SK-N-SH (cell line): ENCODE data around the gene ARHGAP11B.
A peak's percentile ranks its signal among the peaks of the same experiment; 100 is the strongest.
"Not testable (repeated sequence)": the region's sequence is repeated elsewhere in the genome, so short reads cannot be mapped to it uniquely, and the experiment has no call there.

Experiments used
- CTCF ChIA-PET: fragments of 300-600, 350-600 bp; formaldehyde crosslinking; extraction: SDS; loops from one replicate; lab custom pipeline; 2021; lab: Yijun Ruan, JAX
- POLR2A ChIA-PET: fragments of 350-600 bp; sonication (Branson Sonifier 250); formaldehyde crosslinking; extraction: SDS; loops from one replicate; lab custom pipeline; 2020; ENCODE audit warnings: antibody characterized with exemption, inconsistent platforms; lab: Yijun Ruan, JAX
- DNase-seq: peaks from one replicate; pipeline ENCODE4 v3.0.0; 2012
- H2AFZ ChIP-seq: fragments of 200-600 bp; sonication (generic); 2 replicates; pipeline ENCODE4 v1.8.1; 2016; ENCODE audit warnings: antibody characterized with exemption, mild to moderate bottlenecking, low read depth
- H3F3A ChIP-seq: fragments of 200-600 bp; sonication (generic); replicated peaks from 2 replicates; pipeline ENCODE3; 2016; ENCODE audit warnings: antibody characterized with exemption, mild to moderate bottlenecking; ENCODE audit not compliant: insufficient read depth
- H3K27ac ChIP-seq, 2 experiments: fragments of 200-500 bp in 1 of 2; fragments of 200-600 bp in 1 of 2; sonication (Bioruptor generic) in 1 of 2; sonication (generic), shearing (Covaris generic) in 1 of 2; 2 replicates each; pipeline versions ENCODE4 v1.5.1 to v1.6.1; 2014 to 2016; ENCODE audit warnings: low read depth in 2 of 2, inconsistent platforms in 1 of 2, low read length in 1 of 2, mild to moderate bottlenecking in 1 of 2, mixed read lengths in 1 of 2
- H3K27me3 ChIP-seq: fragments of 200-600 bp; sonication (generic), shearing (Covaris generic); 2 replicates; pipeline ENCODE4 v1.6.1; 2016; ENCODE audit warnings: mixed run types; ENCODE audit not compliant: insufficient read depth
- H3K36me3 ChIP-seq, 2 experiments: fragments of 200-500 bp in 1 of 2; fragments of 200-600 bp in 1 of 2; sonication (Bioruptor generic) in 1 of 2; sonication (generic) in 1 of 2; replicated peaks in 1 of 2; 2 replicates each; pipeline versions ENCODE3 to v1.5.1; 2014 to 2016; ENCODE audit warnings: low read length in 1 of 2, mild to moderate bottlenecking in 1 of 2; ENCODE audit not compliant: insufficient read depth in 2 of 2, control insufficient read depth in 1 of 2
- H3K4me1 ChIP-seq, 2 experiments: fragments of 200-500 bp in 1 of 2; fragments of 200-600 bp in 1 of 2; sonication (Bioruptor generic) in 1 of 2; sonication (generic), shearing (Covaris generic) in 1 of 2; 2 replicates each; pipeline versions ENCODE4 v1.5.1 to v1.6.1; 2014 to 2016; ENCODE audit warnings: low read depth in 1 of 2, low read length in 1 of 2, mixed run types in 1 of 2; ENCODE audit not compliant: insufficient read depth in 2 of 2, control insufficient read depth in 1 of 2
- H3K4me2 ChIP-seq: fragments of 200-600 bp; sonication (generic), shearing (Covaris generic); 2 replicates; pipeline ENCODE4 v1.6.1; 2017; ENCODE audit warnings: mixed run types
- H3K4me3 ChIP-seq, 2 experiments: fragments of 200-500 bp in 1 of 2; fragments of 200-600 bp in 1 of 2; sonication (Bioruptor generic) in 1 of 2; sonication (generic), shearing (Covaris generic) in 1 of 2; 2 replicates each; pipeline versions ENCODE4 v1.5.1 to v1.8.1; 2014 to 2016; ENCODE audit warnings: low read depth in 2 of 2, inconsistent platforms in 1 of 2, low read length in 1 of 2, mild to moderate bottlenecking in 1 of 2, mixed read lengths in 1 of 2, moderate library complexity in 1 of 2
- H3K79me2 ChIP-seq: fragments of 200-600 bp; sonication (generic); 2 replicates; pipeline ENCODE4 v1.8.1; 2017; ENCODE audit warnings: mild to moderate bottlenecking; ENCODE audit not compliant: insufficient read depth
- H3K9ac ChIP-seq: fragments of 200-600 bp; sonication (generic); 2 replicates; pipeline ENCODE4 v1.6.1; 2017; ENCODE audit warnings: mixed run types
- H3K9me2 ChIP-seq: fragments of 200-600 bp; sonication (generic); 2 replicates; pipeline ENCODE4 v1.6.1; 2017; ENCODE audit warnings: mixed run types
- H3K9me3 ChIP-seq: fragments of 200-600 bp; sonication (generic); 2 replicates; pipeline ENCODE4 v1.6.1; 2017; ENCODE audit warnings: mixed run types, mild to moderate bottlenecking, moderate library complexity
- H4K20me1 ChIP-seq: fragments of 200-600 bp; sonication (generic); 2 replicates; pipeline ENCODE4 v1.6.1; 2017; ENCODE audit warnings: mild to moderate bottlenecking, mixed run types; ENCODE audit not compliant: insufficient read depth
- CTCF ChIP-seq: fragments of 200-600 bp; sonication (generic); IDR thresholded peaks from 2 replicates; pipeline ENCODE4 v1.6.1; 2017; ENCODE audit warnings: antibody characterized with exemption, mild to moderate bottlenecking, moderate library complexity
- WGBS: methylation state at CpG from one replicate; pipeline ENCODE4 v1.1.6; 2017; ENCODE audit warnings: low lambda C conversion rate; 5-methylcytosine and 5-hydroxymethylcytosine counted together

Gene ARHGAP11B

GRCh38 chr15:30598953-30599352 lies 27.0 kb upstream of the ARHGAP11B start:
- H3K4me3 ChIP-seq, H3K9ac ChIP-seq, POLR2A ChIA-PET, H4K20me1 ChIP-seq, H3K9me2 ChIP-seq, H3K9me3 ChIP-seq, H3K27ac ChIP-seq, H3K4me1 ChIP-seq, DNase-seq, H3K79me2 ChIP-seq, H2AFZ ChIP-seq, H3K4me2 ChIP-seq, H3K36me3 ChIP-seq, H3F3A ChIP-seq, CTCF ChIA-PET: not testable (repeated sequence)
- 26% methylated on average over 2 of the region's 2 CpGs for WGBS
- peak; percentile 63 for TF ChIP-seq CTCF
- TF ChIP-seq, all 33 proteins: peak for 1; not testable (repeated sequence) for 32
- not testable (repeated sequence) for H3K27me3 ChIP-seq

- DNase-seq, H3F3A ChIP-seq, H3K27ac ChIP-seq, H3K4me1 ChIP-seq, H3K4me2 ChIP-seq, H3K9me3 ChIP-seq, H3K36me3 ChIP-seq, POLR2A ChIA-PET, H2AFZ ChIP-seq, H3K4me3 ChIP-seq, H3K79me2 ChIP-seq, H3K9me2 ChIP-seq, CTCF ChIA-PET, H4K20me1 ChIP-seq, H3K9ac ChIP-seq, H3K27me3 ChIP-seq: not testable (repeated sequence)
- WGBS = 97% methylated on average over 7 of the region's 8 CpGs
These were observed 22.1 kb upstream of the ARHGAP11B start, which contains the start of gene GOLGA8H for GRCh38 chr15:30603796-30604195. TSS of gene GOLGA8H (plus strand) at chr15:30604028. CDS start at chr15:30604126, 98 bp downstream.

GRCh38 chr15:30612271-30612670 lies 13.7 kb upstream of the ARHGAP11B start:
- H3K79me2 ChIP-seq, H3K9ac ChIP-seq, CTCF ChIA-PET, H3K4me1 ChIP-seq, H3K4me3 ChIP-seq, H4K20me1 ChIP-seq, H3K27ac ChIP-seq, H3F3A ChIP-seq, POLR2A ChIA-PET, H3K4me2 ChIP-seq, DNase-seq, H3K27me3 ChIP-seq, H2AFZ ChIP-seq, H3K9me3 ChIP-seq, H3K36me3 ChIP-seq, H3K9me2 ChIP-seq: not testable (repeated sequence)
- WGBS = no CpG with 5 or more reads among the region's 6 CpGs

DNA sequence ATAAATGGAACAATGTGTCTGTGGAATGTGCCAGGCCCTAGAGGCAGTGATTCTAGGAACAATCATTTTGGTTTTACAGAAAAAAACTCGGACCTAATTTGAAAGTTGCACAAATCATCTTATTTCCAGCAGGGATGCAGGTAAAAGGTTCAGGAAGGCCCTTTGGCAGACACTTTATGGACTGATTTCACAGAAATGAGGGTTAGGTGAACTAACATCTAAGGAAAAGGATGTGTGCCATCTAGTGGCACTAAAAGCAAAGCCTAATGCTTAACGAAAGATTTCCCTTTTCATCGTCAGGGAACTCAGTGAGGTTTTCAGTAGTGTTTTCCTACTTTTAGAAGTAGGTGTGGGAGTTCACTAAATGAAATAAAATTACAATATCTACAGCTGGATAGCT lies 4.6 kb upstream of the ARHGAP11B start:
- H4K20me1 ChIP-seq, H3K4me3 ChIP-seq, H3F3A ChIP-seq, H3K9me2 ChIP-seq, H2AFZ ChIP-seq, DNase-seq, H3K9ac ChIP-seq, H3K27me3 ChIP-seq, H3K27ac ChIP-seq, H3K9me3 ChIP-seq, H3K4me1 ChIP-seq, H3K4me2 ChIP-seq, H3K36me3 ChIP-seq, POLR2A ChIA-PET, CTCF ChIA-PET: not testable (repeated sequence)
- peak; percentile 26 for TF ChIP-seq CTCF
- WGBS = 0% methylated on average over 1 of the region's 3 CpGs
- H3K79me2 ChIP-seq = peaks cover 29% of the 10 kb centered on the region

GRCh38 chr15:30626194-30626565 lies 252 bp downstream of the ARHGAP11B start:
- Histone ChIP-seq H3K4me3 (peak overlapping the region; percentile 64 to 86), H3K4me2 (peak overlapping the region; percentile 79), H3K79me2 (peaks cover 66% of the 10 kb centered on the region), H3K9ac (peak overlapping the region; percentile 96), H3K27ac (peak overlapping the region; percentile 93 to 97)
- CTCF ChIA-PET, H3F3A ChIP-seq, H3K9me2 ChIP-seq, H3K36me3 ChIP-seq, H2AFZ ChIP-seq, H3K4me1 ChIP-seq, H3K27me3 ChIP-seq, H3K9me3 ChIP-seq, H4K20me1 ChIP-seq: not testable (repeated sequence)
- POLR2A ChIA-PET = interaction anchor here (1.0 kb wide), 1 partner anchor 1989 kb away, joined by 4 read pairs; no protein-coding TSS in a partner anchor
- peak; percentile 3 for DNase-seq
- 0% methylated on average over 7 of the region's 22 CpGs for WGBS
